Midbrain (tissue), 1 donor: ENCODE data around the gene SLC4A3.

Experiments used
- DNase-seq: peaks from one replicate; lab custom pipeline; 2025; lab: John Stamatoyannopoulos, UW

Gene SLC4A3

DNA sequence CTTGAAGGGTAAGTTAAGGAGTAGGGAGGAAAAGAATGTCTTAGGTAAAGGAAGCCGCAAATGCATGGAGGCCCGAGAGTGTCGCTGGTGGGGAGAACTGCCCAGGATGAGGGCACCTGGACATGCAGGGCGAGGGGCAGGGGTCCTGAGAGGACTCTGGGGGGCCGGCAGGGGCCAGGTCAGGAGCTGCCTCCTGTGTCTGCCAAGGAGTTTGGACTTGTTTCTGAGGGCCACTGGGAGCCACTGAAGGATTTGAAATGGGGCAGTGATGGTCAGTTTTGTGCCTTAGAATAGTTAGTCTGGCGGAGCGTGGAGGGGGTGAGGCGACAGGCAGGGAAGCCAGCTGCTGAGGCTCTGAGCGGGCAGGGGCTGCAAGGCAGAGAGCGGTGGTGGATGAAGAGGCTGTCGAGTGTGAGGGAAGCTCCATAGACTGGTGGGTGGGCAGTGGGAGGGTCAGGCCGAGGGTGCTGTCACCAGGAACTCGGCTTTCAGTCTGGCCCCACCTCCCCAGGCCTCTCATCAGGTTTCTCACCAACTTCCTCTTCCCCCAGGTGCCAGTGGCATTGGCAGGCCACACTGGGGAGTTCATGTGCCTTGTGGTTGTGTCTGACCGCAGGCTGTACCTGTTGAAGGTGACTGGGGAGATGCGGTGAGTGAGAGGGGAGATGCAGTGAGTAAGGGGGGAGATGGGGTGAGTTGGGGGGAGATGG is 14.7 kb upstream of the SLC4A3 start:
- no peak for DNase-seq

DNA sequence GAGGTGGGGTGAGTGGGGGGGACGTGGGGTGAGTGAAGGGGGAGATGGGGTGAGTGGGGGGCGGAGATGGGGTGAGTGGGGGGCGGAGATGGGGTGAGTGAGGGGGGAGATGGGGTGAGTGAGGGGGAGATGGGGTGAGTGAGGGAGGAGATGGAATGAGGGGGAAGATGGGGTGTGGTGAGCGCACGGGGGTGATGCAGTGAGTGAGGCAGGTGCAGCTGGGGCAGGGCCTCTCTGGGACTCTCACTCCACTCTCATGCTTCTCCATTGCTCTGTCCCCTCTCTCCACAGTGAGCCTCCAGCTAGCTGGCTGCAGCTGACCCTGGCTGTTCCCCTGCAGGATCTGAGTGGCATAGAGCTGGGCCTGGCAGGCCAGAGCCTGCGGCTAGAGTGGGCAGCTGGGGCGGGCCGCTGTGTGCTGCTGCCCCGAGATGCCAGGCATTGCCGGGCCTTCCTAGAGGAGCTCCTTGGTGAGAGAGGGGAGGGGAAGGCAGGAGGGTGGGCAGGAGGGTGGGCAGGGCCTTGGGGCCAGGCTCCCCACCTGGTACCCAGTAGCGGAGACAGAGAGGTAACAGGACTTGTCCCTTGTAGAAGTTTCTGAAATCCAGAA is 13.9 kb upstream of the SLC4A3 start:
- no peak for DNase-seq

DNA sequence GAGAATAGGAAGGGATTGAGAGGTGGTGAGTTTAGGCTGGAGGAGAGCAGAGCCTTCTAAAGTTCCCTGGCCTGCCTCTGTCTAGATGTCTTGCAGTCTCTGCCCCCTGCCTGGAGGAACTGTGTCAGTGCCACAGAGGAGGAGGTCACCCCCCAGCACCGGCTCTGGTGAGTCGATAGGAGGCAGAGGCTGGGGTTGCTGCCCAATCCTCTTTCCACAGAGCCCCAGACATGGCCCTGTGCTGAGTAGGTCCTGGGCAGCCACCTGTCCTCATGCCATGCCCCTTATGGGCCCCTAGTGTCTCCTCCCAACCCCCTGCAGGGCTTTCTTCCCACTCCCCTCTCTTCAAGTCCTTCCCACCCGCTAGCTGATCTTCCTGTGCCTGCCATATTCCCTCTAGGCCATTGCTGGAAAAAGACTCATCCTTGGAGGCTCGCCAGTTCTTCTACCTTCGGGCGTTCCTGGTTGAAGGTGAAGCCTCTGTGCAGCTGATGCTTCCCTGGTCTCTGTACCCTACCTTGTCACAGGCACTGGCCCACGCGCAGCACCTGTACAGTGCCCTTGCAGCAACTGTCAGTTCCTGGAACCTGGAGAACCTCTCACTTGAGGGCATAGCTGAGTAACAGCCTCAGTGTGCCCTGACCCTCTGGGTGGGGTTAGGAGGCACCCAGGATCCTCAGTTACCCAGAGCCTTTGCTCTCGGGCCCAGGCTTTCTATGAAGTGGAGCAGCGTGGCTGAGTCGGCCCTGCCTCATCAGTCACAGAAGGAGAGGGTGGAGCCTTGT is 13.2 kb upstream of the SLC4A3 start:
- DNase-seq, result no peak

DNA sequence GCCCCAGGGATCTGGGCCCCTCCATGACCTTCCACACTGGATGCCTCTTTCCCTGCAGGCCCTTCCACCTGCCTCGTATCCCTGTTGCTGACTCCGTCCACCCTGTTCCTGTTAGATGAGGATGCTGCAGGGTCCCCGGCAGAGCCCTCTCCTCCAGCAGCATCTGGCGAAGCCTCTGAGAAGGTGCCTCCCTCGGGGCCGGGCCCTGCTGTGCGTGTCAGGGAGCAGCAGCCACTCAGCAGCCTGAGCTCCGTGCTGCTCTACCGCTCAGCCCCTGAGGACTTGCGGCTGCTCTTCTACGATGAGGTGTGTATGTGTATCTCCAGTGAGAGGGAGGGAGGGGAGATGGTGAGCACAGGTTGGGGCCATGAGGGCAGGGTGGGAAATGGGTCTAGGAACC is 12.4 kb upstream of the SLC4A3 start:
- no peak for DNase-seq

DNA sequence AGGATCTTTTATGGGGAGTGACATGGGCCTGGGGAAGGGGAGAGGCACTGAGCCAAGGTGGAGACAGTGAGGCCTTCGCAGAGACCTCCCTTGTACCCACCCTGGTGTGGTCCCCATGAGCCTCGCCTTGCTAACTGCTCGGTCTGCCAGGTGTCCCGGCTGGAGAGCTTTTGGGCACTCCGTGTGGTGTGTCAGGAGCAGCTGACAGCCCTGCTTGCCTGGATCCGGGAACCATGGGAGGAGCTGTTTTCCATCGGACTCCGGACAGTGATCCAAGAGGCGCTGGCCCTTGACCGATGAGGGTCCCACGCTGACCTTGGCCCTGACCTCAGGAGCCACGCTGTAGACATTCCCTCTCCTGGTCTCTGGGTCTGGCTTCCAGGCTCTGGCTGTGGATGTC is 11.5 kb upstream of the SLC4A3 start:
- DNase-seq, result no peak

DNA sequence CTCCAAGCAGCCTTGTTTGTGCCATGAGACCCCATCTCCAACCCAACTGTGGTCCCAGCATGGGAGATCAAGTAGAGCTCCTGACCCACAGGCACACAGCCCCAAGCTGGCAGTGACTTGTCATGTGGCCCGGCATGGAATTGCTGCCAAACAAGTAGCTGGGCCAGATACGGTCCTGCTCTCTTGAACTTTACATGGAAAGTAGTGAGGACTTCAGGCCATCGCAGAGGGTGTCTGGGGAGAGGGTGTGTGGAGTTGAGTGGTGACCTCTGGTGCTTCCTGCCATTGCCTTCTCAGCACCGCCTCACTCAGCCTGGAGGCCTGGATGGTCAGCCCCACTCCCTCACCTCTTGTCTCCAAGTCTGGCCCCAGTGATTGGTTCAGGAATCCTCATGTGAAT is 10.9 kb upstream of the SLC4A3 start:
- DNase-seq, result no peak

DNA sequence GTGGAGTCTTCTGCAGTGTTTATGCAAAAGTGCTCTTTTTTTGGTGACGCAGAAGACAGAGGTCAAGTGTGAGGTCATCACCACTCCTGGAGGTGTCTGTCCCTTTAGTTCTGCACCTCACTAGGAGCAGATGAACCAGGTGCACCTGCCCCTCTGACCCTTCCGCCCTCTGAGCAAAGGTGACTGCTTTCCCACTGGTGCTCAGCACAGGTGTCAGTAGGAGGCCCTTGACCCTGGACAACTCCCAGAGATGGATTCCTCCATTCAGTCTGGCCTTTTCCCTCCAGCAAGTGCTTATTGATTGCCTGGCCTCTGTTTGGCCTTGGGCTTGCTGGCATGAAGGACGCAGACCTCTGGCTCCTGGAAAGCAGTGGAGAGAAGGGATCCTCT is 8.7 kb upstream of the SLC4A3 start:
- no peak for DNase-seq

DNA sequence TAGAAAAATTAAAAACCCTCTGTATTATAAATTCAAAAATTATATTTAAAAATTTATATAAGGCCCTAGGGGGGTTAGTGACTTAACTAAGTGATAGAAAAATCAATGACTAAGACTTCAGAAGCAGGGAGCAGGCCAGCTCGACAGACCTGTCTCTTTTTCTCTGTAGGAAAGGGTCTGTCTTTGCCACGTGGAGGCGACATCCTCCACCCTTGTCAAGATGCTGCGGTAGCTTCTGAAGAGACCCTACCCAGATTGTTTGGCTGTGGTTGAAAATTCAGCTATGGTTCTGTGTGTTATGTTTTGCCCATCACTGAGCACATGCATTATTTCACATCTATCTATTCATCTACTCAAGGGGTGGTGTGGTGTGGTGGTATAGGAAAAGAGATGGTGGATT is 8.2 kb upstream of the SLC4A3 start:
- DNase-seq, result no peak

DNA sequence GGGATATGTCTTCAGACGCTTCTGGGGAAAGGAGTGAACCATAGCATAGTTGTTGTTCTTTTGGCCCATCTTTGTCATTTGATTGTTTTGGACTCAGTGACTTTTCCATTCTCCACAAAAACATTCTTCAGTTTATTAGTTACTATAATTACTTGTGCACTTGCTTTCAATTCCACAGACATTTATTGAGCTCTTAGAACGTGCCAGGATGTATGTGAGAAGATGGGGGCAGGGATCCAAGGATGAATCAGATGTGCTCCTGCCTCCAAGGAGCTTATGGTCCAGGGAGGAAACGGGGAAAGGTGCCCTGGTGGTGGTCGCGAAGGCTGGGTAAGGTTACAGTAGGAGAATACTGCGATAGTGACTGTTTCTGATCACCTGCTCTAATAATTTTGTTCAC is 6.9 kb upstream of the SLC4A3 start:
- no peak for DNase-seq

DNA sequence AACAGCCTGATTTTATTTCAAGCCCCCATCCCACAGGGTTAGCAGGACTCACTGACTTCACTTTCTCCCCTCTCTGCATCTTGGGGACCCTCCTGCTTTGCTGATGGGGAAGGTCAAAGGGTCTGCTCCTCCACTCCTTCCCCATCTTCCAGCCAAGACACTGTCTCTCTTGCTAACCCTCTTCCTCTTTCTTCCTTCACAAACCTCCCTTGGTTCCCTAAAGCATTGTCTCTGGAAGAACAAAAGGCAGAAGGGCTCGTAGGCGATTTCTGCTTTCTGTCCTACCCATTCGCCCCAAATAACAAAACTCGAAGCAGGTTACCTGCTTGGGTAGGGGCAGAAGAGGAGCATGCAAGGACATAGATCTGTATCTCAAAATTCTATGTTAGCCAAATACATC is 5.5 kb upstream of the SLC4A3 start:
- DNase-seq, result no peak

DNA sequence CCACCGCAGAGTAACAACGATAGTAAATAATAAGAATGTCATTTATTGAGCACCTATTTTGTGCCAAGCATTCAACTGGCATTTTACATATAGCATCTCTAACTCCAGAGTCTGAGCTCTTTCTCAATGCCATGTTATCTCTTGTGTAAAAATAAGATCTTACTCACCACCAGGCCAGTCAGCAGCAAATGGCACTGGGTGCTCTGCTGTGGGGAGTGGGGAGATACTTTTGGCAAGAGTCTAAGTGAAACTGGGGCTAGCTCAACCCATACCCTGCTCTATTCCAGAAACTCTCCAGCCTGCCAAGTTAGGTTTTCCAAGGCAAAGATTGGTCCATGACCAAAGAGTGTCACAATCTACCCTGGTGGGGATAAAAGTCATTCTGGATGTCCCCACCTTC is 5.0 kb upstream of the SLC4A3 start:
- DNase-seq, result no peak

DNA sequence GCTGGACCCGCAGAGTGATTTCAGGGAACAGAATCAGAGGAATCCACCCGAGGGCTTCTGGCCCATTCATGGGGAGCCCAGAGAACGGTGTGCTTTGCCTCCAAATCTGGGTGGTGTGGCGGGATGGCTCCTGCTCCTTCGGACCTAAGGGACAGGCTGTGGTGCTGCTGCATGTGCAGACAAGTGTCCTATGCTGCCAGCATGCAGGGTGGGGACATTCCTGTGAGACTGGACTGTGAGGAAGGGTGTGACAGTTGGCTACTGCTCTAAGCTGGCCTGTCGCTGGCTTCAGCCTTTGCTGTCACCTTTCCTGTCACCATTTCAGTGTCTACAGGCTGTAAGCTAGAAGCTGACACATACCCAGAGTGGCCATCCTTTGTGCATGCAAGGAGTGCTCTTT is 2.9 kb upstream of the SLC4A3 start:
- no peak for DNase-seq

DNA sequence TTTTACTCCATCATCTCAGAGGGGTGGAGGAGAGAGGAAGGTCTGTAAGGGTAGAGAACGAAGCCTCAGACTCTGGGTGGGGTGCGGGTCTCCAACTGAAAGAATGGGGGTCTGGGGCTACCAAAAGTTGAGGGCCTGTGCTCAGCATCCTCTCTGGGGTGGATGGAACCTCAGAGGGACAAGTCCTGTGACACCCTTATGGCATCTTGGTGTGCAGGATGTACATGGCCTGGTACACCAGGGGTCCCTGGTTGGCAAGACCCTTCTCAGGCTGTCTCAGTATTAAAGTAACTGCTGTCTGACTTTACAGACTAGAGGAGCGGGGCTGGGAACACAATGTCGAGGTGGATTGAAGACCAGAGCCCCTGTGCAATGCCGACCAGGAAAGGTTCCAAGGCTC is 2.3 kb upstream of the SLC4A3 start:
- no peak for DNase-seq

DNA sequence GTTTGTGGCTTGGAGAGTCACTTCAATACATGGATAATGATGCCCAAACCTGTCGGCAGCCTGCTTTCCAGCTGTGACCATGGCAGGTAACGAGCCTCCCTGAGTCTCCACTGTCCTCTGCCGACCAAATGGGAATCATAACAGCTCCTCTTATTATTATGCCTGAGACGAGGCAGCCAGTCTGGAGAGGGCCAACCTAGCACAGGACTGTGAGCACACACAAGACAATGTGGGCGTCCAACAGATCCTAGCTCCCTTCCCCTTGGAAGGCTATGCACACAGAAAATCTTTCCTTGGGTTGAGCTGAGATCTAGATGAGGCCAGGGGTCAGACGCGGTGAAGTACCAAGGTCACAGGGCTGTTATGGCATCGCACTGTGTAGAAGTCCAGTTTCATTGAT is 890 bp upstream of the SLC4A3 start:
- DNase-seq, result no peak

DNA sequence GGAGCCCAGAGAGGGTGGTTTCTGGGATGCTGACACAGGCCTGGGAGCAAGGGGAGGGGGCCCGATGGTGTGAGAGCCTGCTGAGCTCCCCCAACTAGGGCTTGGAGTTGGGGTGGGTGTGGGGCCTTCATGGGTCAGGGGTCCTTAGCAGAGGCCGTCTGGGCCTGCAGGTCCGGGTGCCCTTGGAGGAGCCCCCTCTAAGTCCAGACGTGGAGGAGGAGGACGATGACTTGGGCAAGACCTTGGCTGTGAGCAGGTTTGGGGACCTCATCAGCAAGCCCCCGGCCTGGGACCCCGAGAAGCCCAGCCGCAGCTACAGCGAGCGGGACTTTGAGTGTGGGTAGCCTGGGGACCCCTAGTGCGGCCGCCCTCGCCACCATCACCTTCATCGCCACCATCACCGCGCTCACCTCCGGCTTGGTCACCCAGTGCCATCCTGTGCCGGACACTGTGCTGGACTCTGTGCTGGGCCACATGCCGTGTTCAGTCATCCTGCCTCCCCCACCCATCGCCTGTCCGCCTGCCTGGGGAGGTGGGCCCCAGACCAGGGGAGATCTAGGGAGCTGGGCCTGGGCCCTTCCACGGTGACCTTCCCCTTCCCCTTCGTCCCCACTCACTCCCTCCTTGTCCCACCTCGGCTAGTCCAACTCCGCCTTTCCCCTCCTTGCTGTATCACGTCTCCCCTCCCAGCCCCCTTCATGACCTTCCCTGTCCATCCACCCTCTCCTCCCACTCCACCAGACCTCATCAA is 980 bp downstream of the SLC4A3 start:
- DNase-seq, result no peak

DNA sequence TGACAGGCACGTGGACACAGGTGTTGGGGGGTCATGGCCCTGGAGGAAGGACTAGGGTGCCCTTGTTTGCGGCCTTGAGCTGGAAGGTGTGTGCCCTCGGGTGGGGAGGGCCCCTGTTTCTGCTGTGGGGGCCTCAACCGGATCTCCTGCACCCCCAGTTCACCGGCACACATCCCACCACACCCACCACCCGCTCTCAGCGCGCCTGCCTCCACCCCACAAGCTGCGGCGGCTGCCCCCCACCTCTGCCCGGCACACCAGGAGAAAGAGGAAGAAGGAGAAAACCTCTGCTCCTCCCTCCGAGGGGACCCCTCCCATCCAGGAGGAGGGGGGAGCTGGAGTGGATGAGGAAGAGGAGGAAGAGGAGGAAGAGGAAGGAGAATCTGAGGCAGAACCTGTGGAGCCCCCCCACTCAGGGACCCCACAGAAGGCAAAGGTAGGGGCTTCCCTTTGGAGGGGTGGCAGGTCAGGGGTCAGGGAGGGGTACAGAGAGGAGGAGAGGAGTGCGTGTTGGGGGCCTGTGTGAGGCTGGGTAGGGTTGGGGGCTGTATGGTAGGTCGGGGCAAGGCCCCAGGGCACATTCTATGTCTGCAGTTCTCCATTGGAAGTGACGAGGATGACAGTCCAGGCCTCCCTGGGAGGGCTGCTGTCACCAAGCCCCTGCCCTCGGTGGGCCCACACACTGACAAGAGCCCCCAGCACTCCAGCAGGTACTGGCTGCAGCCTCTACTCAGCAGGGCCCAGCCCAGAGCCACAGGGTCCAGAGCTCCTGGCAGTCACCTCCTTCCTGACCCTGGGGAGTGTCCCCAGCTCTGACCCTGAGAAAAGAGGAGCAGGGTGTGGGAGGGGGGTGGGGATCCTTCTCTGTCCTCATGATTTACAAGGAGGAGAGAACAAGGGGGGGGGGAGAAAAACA is 1.8 kb downstream of the SLC4A3 start:
- DNase-seq, result no peak

DNA sequence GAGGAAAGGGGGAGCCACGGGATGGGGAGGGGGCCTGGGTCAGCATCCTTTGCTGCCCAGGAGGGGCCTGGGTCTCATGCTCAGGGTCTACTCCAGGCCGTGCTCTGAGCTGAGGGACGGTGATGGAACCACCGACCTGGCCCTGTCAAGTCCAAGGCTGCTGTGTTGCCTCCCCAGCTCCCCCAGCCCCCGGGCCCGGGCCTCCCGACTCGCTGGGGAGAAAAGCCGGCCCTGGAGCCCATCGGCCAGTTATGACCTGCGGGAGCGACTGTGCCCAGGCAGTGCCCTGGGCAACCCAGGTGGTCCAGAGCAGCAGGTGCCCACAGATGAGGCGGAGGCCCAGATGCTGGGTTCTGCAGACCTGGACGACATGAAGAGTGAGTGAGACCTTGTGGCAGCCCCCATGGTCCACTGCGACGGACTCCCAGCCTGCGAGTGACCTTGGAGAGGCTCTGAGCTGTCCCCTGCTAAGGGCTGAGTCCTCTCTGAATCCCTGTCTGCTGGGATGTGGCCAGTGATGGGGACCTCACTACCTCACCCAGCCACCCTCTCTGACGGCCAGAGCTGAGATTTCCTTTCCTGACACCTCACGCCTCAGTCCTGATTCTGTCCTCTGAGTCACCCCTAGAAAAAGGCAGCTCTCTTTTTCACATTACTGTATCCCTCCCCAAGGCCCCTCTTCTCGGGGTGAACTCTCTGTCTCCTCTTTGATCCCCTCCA is 2.7 kb downstream of the SLC4A3 start:
- no peak for DNase-seq

DNA sequence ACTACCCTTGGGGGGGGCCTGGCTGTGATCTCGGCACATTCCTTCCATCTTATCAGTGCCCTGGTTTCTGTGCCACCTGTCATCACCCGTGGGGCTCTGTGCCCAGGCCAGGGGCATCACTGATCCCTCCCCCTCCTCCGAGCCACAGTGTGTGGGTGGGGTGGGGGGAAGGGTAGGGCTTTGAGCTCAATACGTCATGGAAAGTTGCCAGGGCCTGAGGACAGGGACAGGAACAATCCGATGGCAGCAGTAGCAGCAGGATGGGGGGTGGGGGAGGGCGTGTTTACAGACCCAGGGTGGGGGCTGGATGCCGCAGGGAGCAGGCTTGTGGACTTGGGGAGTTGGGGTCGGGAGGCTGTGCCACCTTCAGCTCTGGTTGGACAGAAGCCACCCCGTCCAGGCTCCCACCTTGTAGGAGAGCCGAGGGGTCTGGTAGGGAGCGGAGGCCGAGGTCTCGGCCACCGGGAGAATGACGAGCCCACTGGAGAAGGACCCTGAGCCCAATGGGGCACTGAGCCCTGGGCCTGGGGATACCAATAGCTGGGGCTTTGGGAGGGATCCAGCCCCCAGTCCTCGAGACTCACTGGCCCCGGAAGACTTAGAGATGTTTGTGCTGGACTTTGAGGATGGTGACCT is 3.5 kb downstream of the SLC4A3 start:
- DNase-seq, result no peak

DNA sequence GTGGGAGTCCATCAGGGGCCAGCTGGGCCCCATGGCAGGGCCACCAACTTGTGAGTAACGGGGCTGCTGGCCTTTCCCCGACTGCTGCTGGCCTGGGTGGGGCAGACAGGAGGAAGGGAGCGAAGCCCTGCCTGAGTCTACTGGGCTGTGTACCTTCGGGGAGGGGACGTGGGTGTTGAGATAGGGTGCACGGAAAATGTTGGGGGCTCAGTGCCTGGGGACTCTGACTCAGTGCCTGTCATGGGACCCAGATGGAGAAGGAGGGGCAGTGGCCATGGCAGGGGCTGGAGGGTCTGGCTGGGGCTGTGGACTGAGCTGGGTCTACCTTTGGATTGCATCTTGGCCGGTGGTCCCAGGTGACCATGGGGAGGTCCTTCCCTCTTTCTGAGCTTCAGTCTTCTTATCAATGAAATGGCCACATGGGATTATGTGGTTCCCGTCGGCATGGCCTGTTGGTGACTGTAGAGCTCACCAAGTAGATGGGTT is 4.0 kb downstream of the SLC4A3 start:
- no peak for DNase-seq
